Panc1 (cell line): ENCODE measurements around the gene KRTAP5-1. TPM values are rescaled to one million over a fixed set of nuclear protein-coding genes. Genes with fewer than 3 reads are reported as not detected.

Experiments
- ATAC-seq: fragments of 200-7000 bp; cut with Tn5 transposase; 2 replicates; pipeline ENCODE4 v1.9.1; 2020; ENCODE audit warnings: mild to moderate bottlenecking, moderate library complexity
- BruUV-seq: library from RNA; stranded (reverse); fragments of 400-500 nt; replicated peaks from 2 replicates; lab custom pipeline; 2021; lab: Mats Ljungman, UMichigan
- CTCF ChIA-PET: fragments of 300-600 bp; sonication (Branson Sonifier 250); formaldehyde crosslinking; loops from one replicate; lab custom pipeline; 2022; ENCODE audit warnings: antibody characterized with exemption; lab: Charles Lee
- POLR2A ChIA-PET: fragments of 300-600 bp; sonication (Branson Sonifier 250); formaldehyde crosslinking; loops from one replicate; lab custom pipeline; 2022; ENCODE audit warnings: antibody characterized with exemption; lab: Charles Lee
- DNase-seq: peaks from one replicate; pipeline ENCODE4 v3.0.0-alpha.2; 2010; ENCODE audit warnings: low read depth, low spot score
- H3K27ac ChIP-seq: 2 replicates; pipeline ENCODE4 v1.5.1; 2011; ENCODE audit warnings: mild to moderate bottlenecking, low read length, inconsistent platforms
- H3K27me3 ChIP-seq: fragments of 200-500 bp; sonication (Bioruptor generic); 2 replicates; pipeline ENCODE4 v1.6.0; 2014; ENCODE audit warnings: low read length, inconsistent platforms; ENCODE audit not compliant: control insufficient read depth, insufficient read depth
- H3K36me3 ChIP-seq: fragments of 200-500 bp; sonication (Bioruptor generic); 2 replicates; pipeline ENCODE4 v1.5.1; 2014; ENCODE audit warnings: inconsistent platforms, mild to moderate bottlenecking, low read length, moderate library complexity; ENCODE audit not compliant: control insufficient read depth, insufficient read depth
- H3K4me1 ChIP-seq: 2 replicates; pipeline ENCODE4 v1.5.1; 2011; ENCODE audit warnings: inconsistent platforms, mild to moderate bottlenecking, low read length, moderate library complexity; ENCODE audit not compliant: control insufficient read depth, insufficient read depth
- H3K4me3 ChIP-seq, 2 experiments: 2 replicates each; pipeline ENCODE4 v1.5.1; 2011 to 2012; ENCODE audit warnings: low read depth in 2 of 2, low read length in 2 of 2, mild to moderate bottlenecking in 2 of 2, inconsistent platforms in 1 of 2, moderate library complexity in 1 of 2
- H3K9me3 ChIP-seq: fragments of 200-500 bp; sonication (Bioruptor generic); 2 replicates; pipeline ENCODE4 v1.5.1; 2014; ENCODE audit warnings: low read depth, mild to moderate bottlenecking, inconsistent platforms, low read length, moderate library complexity; ENCODE audit not compliant: control insufficient read depth, insufficient read depth
- CTCF ChIP-seq: fragments of 450-650 bp; IDR thresholded peaks from 2 replicates; pipeline ENCODE4 v1.5.1; 2017; ENCODE audit warnings: mild to moderate bottlenecking
- POLR2AphosphoS5 ChIP-seq: IDR thresholded peaks from 2 replicates; pipeline ENCODE4 v1.6.1; 2012; ENCODE audit warnings: mild to moderate bottlenecking, low read depth, low read length, moderate library complexity
- SIN3A ChIP-seq: IDR thresholded peaks from 2 replicates; pipeline ENCODE4 v1.6.1; 2012; ENCODE audit warnings: low read depth, mild to moderate bottlenecking, low read length, moderate library complexity, borderline replicate concordance; ENCODE audit not compliant: insufficient read depth
- TCF7L2 ChIP-seq: IDR thresholded peaks from 2 replicates; pipeline ENCODE4 v1.6.1; 2011; ENCODE audit warnings: mild to moderate bottlenecking, low read depth, low read length, inconsistent platforms
- in situ Hi-C: cut with HindIII; loops from 2 replicates; pipeline ENCODE4 v1.10.0; 2016; ENCODE audit warnings: low sequenced_read_pairs, low pct_unique_long_range_greater_than_20kb
- intact Hi-C: fragments of 100-400 bp; cut with micrococcal nuclease; formaldehyde crosslinking; loops from one replicate; pipeline ENCODE4 v1.10.0; 2022; ENCODE audit not compliant: unreplicated experiment
- total RNA-seq: library from RNA; stranded (reverse); gene quantifications from one replicate; pipeline ENCODE4 v1.2.1, GENCODE V29; 2021; ENCODE audit not compliant: unreplicated experiment
- TF ChIP-seq, protein P1 (sequence below), 2 experiments: IDR thresholded peaks; 2 replicates each; pipeline ENCODE4 v1.6.1; 2011 to 2012; ENCODE audit warnings: low read depth in 2 of 2, control low read depth in 1 of 2, low read length in 1 of 2, mild to moderate bottlenecking in 1 of 2, moderate library complexity in 1 of 2; ENCODE audit not compliant: insufficient read depth in 1 of 2

KRTAP5-1 gene
- total RNA-seq, 1 experiment from 2014 or later: not detected

DNA sequence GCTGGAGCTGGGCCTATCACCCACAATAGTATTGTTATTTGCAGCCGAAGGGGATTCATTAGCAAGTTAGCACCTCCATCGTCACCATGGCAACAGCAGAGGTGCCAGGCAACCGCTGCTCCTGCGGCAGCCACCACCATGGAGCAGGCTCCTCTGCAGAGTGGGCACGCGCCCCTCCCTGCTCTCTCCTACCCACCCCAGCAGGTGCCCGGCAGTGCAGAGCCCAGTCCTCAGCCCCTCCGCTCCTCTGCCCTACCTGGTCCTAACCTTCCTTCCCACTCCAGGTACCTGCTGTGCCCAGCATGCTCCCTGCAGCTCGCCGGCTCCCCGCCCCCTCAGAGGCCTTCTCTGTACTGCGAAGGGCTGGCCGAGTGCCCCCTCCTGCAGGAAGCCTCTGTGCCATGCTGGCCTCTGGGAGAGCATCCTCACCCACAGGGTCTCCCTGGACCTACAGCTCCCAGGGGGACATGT is 16.6 kb downstream of the KRTAP5-1 start:
- in situ Hi-C loops: no loop called here
- no peak for ATAC-seq

GRCh38 chr11:1567721-1568100 is 17.4 kb downstream of the KRTAP5-1 start:
- no peak for DNase-seq
- ChIA-PET POLR2A (no interaction called here), CTCF (interaction anchor here (0.6 to 1.9 kb wide), 2 partner anchors 13 to 21 kb away, joined by 3 to 8 read pairs; no protein-coding TSS in a partner anchor)

More for the DNA sequence above, 16.6 kb downstream of the KRTAP5-1 start:
- TF ChIP-seq CTCF (no peak), TCF7L2 (no peak), POLR2AphosphoS5 (no peak), SIN3A (no peak)
- TF ChIP-seq, protein P1, sequence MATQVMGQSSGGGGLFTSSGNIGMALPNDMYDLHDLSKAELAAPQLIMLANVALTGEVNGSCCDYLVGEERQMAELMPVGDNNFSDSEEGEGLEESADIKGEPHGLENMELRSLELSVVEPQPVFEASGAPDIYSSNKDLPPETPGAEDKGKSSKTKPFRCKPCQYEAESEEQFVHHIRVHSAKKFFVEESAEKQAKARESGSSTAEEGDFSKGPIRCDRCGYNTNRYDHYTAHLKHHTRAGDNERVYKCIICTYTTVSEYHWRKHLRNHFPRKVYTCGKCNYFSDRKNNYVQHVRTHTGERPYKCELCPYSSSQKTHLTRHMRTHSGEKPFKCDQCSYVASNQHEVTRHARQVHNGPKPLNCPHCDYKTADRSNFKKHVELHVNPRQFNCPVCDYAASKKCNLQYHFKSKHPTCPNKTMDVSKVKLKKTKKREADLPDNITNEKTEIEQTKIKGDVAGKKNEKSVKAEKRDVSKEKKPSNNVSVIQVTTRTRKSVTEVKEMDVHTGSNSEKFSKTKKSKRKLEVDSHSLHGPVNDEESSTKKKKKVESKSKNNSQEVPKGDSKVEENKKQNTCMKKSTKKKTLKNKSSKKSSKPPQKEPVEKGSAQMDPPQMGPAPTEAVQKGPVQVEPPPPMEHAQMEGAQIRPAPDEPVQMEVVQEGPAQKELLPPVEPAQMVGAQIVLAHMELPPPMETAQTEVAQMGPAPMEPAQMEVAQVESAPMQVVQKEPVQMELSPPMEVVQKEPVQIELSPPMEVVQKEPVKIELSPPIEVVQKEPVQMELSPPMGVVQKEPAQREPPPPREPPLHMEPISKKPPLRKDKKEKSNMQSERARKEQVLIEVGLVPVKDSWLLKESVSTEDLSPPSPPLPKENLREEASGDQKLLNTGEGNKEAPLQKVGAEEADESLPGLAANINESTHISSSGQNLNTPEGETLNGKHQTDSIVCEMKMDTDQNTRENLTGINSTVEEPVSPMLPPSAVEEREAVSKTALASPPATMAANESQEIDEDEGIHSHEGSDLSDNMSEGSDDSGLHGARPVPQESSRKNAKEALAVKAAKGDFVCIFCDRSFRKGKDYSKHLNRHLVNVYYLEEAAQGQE (IDR thresholded peaks at IDR 0.05; ENCODE audit: insufficient read depth in 1 of 2, low read depth in 2 of 2, low read length in 1 of 2): no peak
- Histone ChIP-seq H3K9me3 (no peaks in the 10 kb centered on the region), H3K27me3 (no peaks in the 10 kb centered on the region; the same call in 1 of the 2 replicates), H3K27ac (no peak overlapping the region), H3K36me3 (no peaks in the 10 kb centered on the region), H3K4me3 (no peak overlapping the region), H3K4me1 (peaks cover 14% of the 10 kb centered on the region)
- ChIA-PET CTCF (interaction anchor here (1.9 kb wide), 1 partner anchor 22 kb away, joined by 8 read pairs; no protein-coding TSS in a partner anchor), POLR2A (interaction anchor here (0.6 kb wide), 1 partner anchor 107 kb away, joined by 3 read pairs; no protein-coding TSS in a partner anchor)
- intact Hi-C loops: no loop called here
- BruUV-seq: no TSS peak
- no peak for DNase-seq

More at GRCh38 chr11:1567721-1568100, 17.4 kb downstream of the KRTAP5-1 start:
- in situ Hi-C loops: no loop called here
- H3K27me3 ChIP-seq: no peaks in the 10 kb centered on the region; the same call in 1 of the 2 replicates
- intact Hi-C loops: no loop called here
- H3K4me1 ChIP-seq: peaks cover 9% of the 10 kb centered on the region
- H3K9me3 ChIP-seq: no peaks in the 10 kb centered on the region
- no peak overlapping the region for H3K27ac ChIP-seq
- H3K36me3 ChIP-seq: no peaks in the 10 kb centered on the region
- TF ChIP-seq SIN3A: no peak
- TF ChIP-seq POLR2AphosphoS5: no peak
- TF ChIP-seq TCF7L2: no peak
- no peak for TF ChIP-seq CTCF
- TF ChIP-seq, protein P1 (IDR thresholded peaks at IDR 0.05; ENCODE audit: insufficient read depth in 1 of 2, low read depth in 2 of 2, low read length in 1 of 2): no peak
- ATAC-seq: no peak
- BruUV-seq: no TSS peak
- H3K4me3 ChIP-seq: no peak overlapping the region
